GM12874 (cell line): ENCODE measurements around the gene C11orf68.

Experiments used
- TF ChIP-seq, protein P1 (sequence below): IDR thresholded peaks from 2 replicates; pipeline ENCODE4 v1.5.1; 2011; ENCODE audit warnings: low read depth, mild to moderate bottlenecking, control low read depth, low read length, moderate library complexity; ENCODE audit not compliant: insufficient read depth

The C11orf68 gene

DNA sequence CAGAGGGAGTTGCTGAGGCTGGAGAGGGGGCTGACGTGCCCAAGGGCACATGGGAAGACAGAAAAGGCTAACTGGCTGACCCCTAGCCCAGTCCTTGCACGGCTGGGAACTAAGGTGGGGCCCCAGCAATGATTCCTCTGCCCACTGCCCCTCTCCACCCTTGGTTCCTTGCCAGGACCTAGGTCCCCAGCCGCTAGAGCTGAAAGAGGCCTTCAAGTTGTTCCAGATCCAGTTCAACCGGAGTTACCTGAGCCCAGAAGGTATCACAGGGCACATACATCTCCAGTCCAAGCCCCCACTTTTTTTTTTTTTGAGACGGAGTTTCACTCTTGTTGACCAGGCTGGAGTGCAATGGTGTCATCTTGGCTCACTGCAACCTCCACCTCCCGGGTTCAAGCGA, 38.8 kb downstream of the C11orf68 start:
- TF ChIP-seq, protein P1, sequence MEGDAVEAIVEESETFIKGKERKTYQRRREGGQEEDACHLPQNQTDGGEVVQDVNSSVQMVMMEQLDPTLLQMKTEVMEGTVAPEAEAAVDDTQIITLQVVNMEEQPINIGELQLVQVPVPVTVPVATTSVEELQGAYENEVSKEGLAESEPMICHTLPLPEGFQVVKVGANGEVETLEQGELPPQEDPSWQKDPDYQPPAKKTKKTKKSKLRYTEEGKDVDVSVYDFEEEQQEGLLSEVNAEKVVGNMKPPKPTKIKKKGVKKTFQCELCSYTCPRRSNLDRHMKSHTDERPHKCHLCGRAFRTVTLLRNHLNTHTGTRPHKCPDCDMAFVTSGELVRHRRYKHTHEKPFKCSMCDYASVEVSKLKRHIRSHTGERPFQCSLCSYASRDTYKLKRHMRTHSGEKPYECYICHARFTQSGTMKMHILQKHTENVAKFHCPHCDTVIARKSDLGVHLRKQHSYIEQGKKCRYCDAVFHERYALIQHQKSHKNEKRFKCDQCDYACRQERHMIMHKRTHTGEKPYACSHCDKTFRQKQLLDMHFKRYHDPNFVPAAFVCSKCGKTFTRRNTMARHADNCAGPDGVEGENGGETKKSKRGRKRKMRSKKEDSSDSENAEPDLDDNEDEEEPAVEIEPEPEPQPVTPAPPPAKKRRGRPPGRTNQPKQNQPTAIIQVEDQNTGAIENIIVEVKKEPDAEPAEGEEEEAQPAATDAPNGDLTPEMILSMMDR, result no peak

GRCh38 chr11:65879617-65880016, 39.2 kb downstream of the C11orf68 start, which contains the start of gene CTSW:
Gene CTSW, plus strand, starts transcription at chr11:65879837. Its CDS starts 18 bp downstream, at chr11:65879855.
- TF ChIP-seq, protein P1, result no peak

DNA sequence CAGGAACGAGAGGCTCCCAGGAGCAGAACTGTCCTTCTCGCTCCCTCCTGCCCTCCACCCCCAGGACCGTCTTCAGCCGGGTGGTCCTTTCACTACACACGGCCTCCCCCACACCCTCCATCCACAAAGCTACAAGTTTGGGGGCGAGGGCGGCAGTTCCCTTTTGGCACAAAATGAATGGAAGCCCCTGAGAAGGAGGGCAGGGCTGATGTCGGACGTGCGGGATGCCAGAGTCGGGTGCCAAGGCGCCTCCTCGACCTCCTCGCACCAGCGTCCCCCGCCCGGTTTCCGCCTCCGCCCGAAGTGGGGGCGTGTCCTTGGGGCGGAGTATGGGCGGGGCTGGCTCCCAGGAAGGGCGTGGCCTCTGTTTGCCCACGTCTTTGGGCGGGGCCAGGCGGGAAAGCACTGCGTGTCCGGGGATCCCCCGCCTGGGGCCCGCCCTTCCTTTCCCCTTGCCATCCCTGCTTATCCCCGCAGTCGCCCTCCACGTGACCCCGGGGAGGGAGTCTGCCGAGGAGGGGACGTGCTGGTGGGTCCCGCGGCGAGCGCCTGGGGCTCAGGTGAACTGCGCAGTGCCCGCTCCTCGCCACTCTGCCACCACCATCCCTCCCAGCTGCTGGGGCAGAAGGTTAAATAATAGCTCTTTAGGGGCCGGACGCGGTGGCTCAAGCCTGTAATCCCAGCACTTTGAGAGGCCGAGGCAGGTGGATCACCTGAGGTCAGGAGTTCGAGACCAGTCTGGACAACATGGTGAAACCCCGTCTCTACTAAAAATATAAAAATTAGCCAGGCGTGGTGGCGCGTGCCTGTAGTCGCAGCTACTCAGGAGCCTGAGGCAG, 45.3 kb downstream of the C11orf68 start:
- TF ChIP-seq, protein P1, result no peak

DNA sequence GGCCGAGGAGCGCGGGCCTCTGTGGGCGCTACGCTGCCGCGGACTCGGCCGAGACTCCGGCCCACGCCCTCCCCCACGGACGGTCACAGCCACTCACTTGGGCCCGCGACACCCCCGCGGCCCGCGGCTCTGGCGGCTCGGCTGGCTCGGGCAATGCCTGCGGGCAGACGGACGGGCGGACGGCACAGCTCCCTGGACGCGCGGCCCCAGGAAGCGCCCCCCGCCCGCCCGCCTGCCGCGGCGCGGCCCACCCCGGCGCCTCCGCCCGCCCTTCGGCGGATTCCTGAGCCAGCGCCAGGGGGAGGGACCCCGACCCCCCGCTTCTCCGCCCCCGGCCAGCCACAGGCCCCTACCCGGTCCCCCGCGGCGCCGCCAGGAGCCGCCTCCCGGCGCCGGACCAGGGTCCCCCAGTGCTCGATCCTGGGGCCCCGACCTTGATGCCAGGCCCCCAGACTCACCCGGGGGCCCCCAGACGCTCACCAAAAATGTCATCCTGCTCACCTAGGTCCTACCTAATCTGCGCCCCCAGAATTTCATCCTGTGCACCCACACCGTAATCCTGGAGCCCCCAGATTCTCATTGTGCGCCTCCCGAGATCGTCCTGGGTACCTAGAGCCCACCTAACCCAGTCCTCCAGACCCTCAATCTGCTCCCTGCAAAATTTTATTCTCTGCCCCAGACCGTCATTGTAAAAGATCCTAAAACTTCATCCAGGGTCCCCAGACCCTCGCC, 46.1 kb downstream of the C11orf68 start, which contains the start of gene EFEMP2:
Gene EFEMP2 (minus strand): TSS at position 215 of the 732 bp plus-strand sequence. CDS start 446 bp downstream, outside the sequence.
- TF ChIP-seq, protein P1, result no peak

GRCh38 chr11:65871811-65872548, 46.9 kb downstream of the C11orf68 start:
- TF ChIP-seq, protein P1, result no peak

GRCh38 chr11:65870706-65871681, 47.9 kb downstream of the C11orf68 start:
- TF ChIP-seq, protein P1, result no peak
